Kidney (tissue), 14 donors: ENCODE results near the gene ZMYND8. TPM values are rescaled to one million over a fixed set of nuclear protein-coding genes. Genes with fewer than 3 reads are reported as not detected.

Experiments used
- DNase-seq, 5 donors: peaks; one replicate each; pipeline ENCODE4 v3.0.0-alpha.2; 2013 to 2020
- FAIRE-seq: peaks from 2 replicates; lab custom pipeline; 2012; peaks lifted over from hg19 to GRCh38; lab: Jason Lieb, UNC
- H3K27ac ChIP-seq, 2 donors: one replicate each; pipeline ENCODE4 v1.7.0; 2013; ENCODE audit warnings: low read depth in 2 of 2, low read length in 2 of 2, inconsistent platforms in 1 of 2
- H3K27me3 ChIP-seq: one replicate; pipeline ENCODE4 v1.7.1; 2013; ENCODE audit warnings: low read length, inconsistent platforms; ENCODE audit not compliant: control insufficient read depth, insufficient read depth
- H3K36me3 ChIP-seq, 3 donors: one replicate each; pipeline versions ENCODE4 v1.7.0 to v1.7.1; 2013; ENCODE audit warnings: low read length in 3 of 3, control low read depth in 1 of 3, inconsistent platforms in 1 of 3; ENCODE audit not compliant: insufficient read depth in 3 of 3, control insufficient read depth in 2 of 3
- H3K4me1 ChIP-seq, 3 donors: one replicate each; pipeline versions ENCODE4 v1.7.0 to v1.7.1; 2013; ENCODE audit warnings: low read length in 3 of 3, inconsistent platforms in 1 of 3, low read depth in 1 of 3; ENCODE audit not compliant: control insufficient read depth in 2 of 3, insufficient read depth in 2 of 3
- H3K4me3 ChIP-seq, 3 donors: one replicate each; pipeline versions ENCODE4 v1.7.0 to v1.8.1; 2013; ENCODE audit warnings: low read length in 3 of 3, control low read depth in 1 of 3, inconsistent platforms in 1 of 3
- H3K9ac ChIP-seq, 3 donors: one replicate each; pipeline versions ENCODE4 v1.7.0 to v1.7.1; 2013; ENCODE audit warnings: low read length in 3 of 3, control low read depth in 1 of 3, inconsistent platforms in 1 of 3
- H3K9me3 ChIP-seq, 3 donors: one replicate each; pipeline versions ENCODE4 v1.7.0 to v1.7.1; 2013; ENCODE audit warnings: low read length in 3 of 3, control low read depth in 1 of 3, inconsistent platforms in 1 of 3; ENCODE audit not compliant: control insufficient read depth in 2 of 3, insufficient read depth in 1 of 3
- intact Hi-C: fragments of 100-400 bp; cut with DNase I; formaldehyde crosslinking; loops from one replicate; pipeline ENCODE4 v1.11.1; 2022
- polyA plus RNA-seq: library from polyadenylated mRNA; stranded (reverse); fragments of 350-450 nt; fragmentation: Illumina TruSeq; extraction: RNeasy Lipid Tissue Mini Kit (QIAGEN cat#74804); gene quantifications from one replicate; pipeline ENCODE4 v1.2.3, GENCODE V29; 2014; ENCODE audit warnings: low read depth, low replicate concordance; ENCODE audit not compliant: insufficient read depth
- total RNA-seq: library from RNA; stranded (reverse); fragmentation: NEBNext Ultra II Directional; extraction: Animal tissue kit (Norgen Biotek cat#: 25700); gene quantifications from one replicate; pipeline ENCODE4 v1.2.1, GENCODE V29; 2021
- TF ChIP-seq, protein P1 (sequence below): IDR thresholded peaks from 3 replicates; pipeline ENCODE4 v1.5.1; 2012; ENCODE audit warnings: mild to moderate bottlenecking, moderate library complexity, borderline replicate concordance; ENCODE audit not compliant: insufficient read depth; ENCODE audit errors: extremely low read depth
- donor health status: control.
- donor health status: control.
- donor health status: control.
- donor health status: control.
- donor health status: control.
- donor health status: DM: yes; HTN: yes; CAD: no.
- donor health status: Normal renal cell carcinoma (clear cell type).

The ZMYND8 gene
- total and polyA plus RNA-seq, 2 donors from 2014 or later = 10.5 to 37.5 TPM

- Histone ChIP-seq H3K9me3 (no peaks in the 10 kb centered on the region), H3K36me3 (no peaks in the 10 kb centered on the region), H3K27me3 (no peaks in the 10 kb centered on the region), H3K4me1 (peaks cover 0 to 2% (median 0%) of the 10 kb centered on the region in 3 donors), H3K4me3 (no peak overlapping the region), H3K27ac (no peak overlapping the region), H3K9ac (no peak overlapping the region)
- DNase-seq = no peak
- FAIRE-seq = no peak
- intact Hi-C loops = no loop called here
- TF ChIP-seq, protein P1, sequence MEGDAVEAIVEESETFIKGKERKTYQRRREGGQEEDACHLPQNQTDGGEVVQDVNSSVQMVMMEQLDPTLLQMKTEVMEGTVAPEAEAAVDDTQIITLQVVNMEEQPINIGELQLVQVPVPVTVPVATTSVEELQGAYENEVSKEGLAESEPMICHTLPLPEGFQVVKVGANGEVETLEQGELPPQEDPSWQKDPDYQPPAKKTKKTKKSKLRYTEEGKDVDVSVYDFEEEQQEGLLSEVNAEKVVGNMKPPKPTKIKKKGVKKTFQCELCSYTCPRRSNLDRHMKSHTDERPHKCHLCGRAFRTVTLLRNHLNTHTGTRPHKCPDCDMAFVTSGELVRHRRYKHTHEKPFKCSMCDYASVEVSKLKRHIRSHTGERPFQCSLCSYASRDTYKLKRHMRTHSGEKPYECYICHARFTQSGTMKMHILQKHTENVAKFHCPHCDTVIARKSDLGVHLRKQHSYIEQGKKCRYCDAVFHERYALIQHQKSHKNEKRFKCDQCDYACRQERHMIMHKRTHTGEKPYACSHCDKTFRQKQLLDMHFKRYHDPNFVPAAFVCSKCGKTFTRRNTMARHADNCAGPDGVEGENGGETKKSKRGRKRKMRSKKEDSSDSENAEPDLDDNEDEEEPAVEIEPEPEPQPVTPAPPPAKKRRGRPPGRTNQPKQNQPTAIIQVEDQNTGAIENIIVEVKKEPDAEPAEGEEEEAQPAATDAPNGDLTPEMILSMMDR = no peak
These were observed 157.4 kb downstream of the ZMYND8 start for GRCh38 chr20:47198996-47199552.

GRCh38 chr20:47198254-47198671 is 158.2 kb downstream of the ZMYND8 start:
- TF ChIP-seq, protein P1 = no peak
- FAIRE-seq = no peak
- peaks cover 0 to 2% (median 0%) of the 10 kb centered on the region in 3 donors for H3K4me1 ChIP-seq
- intact Hi-C loops = no loop called here
- H3K27ac ChIP-seq = no peak overlapping the region
- no peaks in the 10 kb centered on the region for H3K9me3 ChIP-seq
- H3K9ac ChIP-seq = no peak overlapping the region
- no peak overlapping the region for H3K4me3 ChIP-seq
- no peaks in the 10 kb centered on the region for H3K27me3 ChIP-seq
- H3K36me3 ChIP-seq = no peaks in the 10 kb centered on the region
- no peak for DNase-seq

GRCh38 chr20:47196091-47197081 is 160.1 kb downstream of the ZMYND8 start:
- intact Hi-C loops = no loop called here
- Histone ChIP-seq H3K9me3 (no peaks in the 10 kb centered on the region), H3K9ac (no peak overlapping the region), H3K27me3 (no peaks in the 10 kb centered on the region), H3K4me1 (peaks cover 0 to 2% (median 0%) of the 10 kb centered on the region in 3 donors), H3K4me3 (no peak overlapping the region), H3K36me3 (no peaks in the 10 kb centered on the region), H3K27ac (no peak overlapping the region)
- DNase-seq (peak; percentile 68 to 86 (median 75)), FAIRE-seq (no peak)
- TF ChIP-seq, protein P1 = peak; percentile 89
